ENCODE measurements around the gene GIT1. TPM values are rescaled to one million over a fixed set of nuclear protein-coding genes. Genes with fewer than 3 reads are reported as not detected.

GIT1 gene
- total and polyA plus RNA-seq, 2 donors (not counting 3 experiments of a cell fraction or from before 2014, with no cell fraction given): 75.5 to 92.5 TPM

GRCh38 chr17:29549177-29549923 is 40.1 kb downstream of the GIT1 start:
- no peak overlapping the region for H3K4me2 ChIP-seq (ENCODE audit: insufficient read depth, low read length)
- BruUV-seq (replicated peaks): no TSS peak
- no peaks in the 10 kb centered on the region for H3K27me3 ChIP-seq (ENCODE audit: control insufficient read depth in 2 of 2, insufficient read depth in 2 of 2, low read length in 2 of 2)
- no peaks in the 10 kb centered on the region for H3K79me2 ChIP-seq (ENCODE audit: control insufficient read depth, insufficient read depth, low read length)
- POLR2A ChIA-PET: no interaction called here
- no peak overlapping the region for H2AFZ ChIP-seq (ENCODE audit: low read depth, low read length)
- H3K9me3 ChIP-seq (replicated peaks; ENCODE audit: control insufficient read depth, insufficient read depth, low read length): no peaks in the 10 kb centered on the region
- TF ChIP-seq POLR2AphosphoS5 (IDR thresholded peaks at IDR 0.05; ENCODE audit: insufficient read depth, low read depth, low read length) (no peak), MYC (IDR thresholded peaks at IDR 0.05; ENCODE audit: low read depth, low read length) (no peak), CTCF (IDR thresholded peaks at IDR 0.05; ENCODE audit: extremely low read depth in 1 of 2, insufficient read depth in 1 of 2, low read depth in 1 of 2, low read length in 2 of 2) (no peak), JUN (IDR thresholded peaks at IDR 0.05; ENCODE audit: borderline replicate concordance, insufficient read depth, insufficient read length, low read depth) (no peak), FOS (IDR thresholded peaks at IDR 0.05; ENCODE audit: borderline replicate concordance, insufficient read depth, low read length) (no peak), POLR2A (IDR thresholded peaks at IDR 0.05; ENCODE audit: low read depth, low read length) (no peak), GATA2 (IDR thresholded peaks at IDR 0.05; ENCODE audit: insufficient read depth, insufficient read length, low read depth, low read length) (no peak), MAX (IDR thresholded peaks at IDR 0.05; ENCODE audit: insufficient read depth, insufficient read length) (no peak), EZH2 (IDR thresholded peaks at IDR 0.05; ENCODE audit: borderline replicate concordance, low read depth, low read length, severe bottlenecking) (no peak)
- CTCF ChIA-PET: interaction anchor here (1.2 to 2.2 kb wide), 4 partner anchors 8 to 180 kb away, joined by 3 to 9 read pairs (median 4); partner anchors contain the start of gene ANKRD13B
- FAIRE-seq: no peak
- no peaks in the 10 kb centered on the region for H3K9me1 ChIP-seq (replicated peaks; ENCODE audit: control insufficient read depth, extremely low read depth, insufficient read depth, low read length)
- H4K20me1 ChIP-seq (replicated peaks; ENCODE audit: control insufficient read depth, extremely low read depth, insufficient read depth, low read length): peaks cover 2% of the 10 kb centered on the region
- no peak for DNase-seq (ENCODE audit: low read depth, low spot score)
- no peaks in the 10 kb centered on the region for H3K4me1 ChIP-seq (ENCODE audit: control insufficient read depth, extremely low read depth, insufficient read depth, low read length)
- H3K9ac ChIP-seq (replicated peaks; ENCODE audit: extremely low read depth, insufficient read depth, low read length): no peak overlapping the region
- intact Hi-C loops (cut with micrococcal nuclease): no loop called here
- H3K27ac ChIP-seq (ENCODE audit: insufficient read depth, low read depth, low read length): no peak overlapping the region
- H3K4me3 ChIP-seq (replicated peaks in 1 of 3; ENCODE audit: insufficient read depth in 1 of 3, low read depth in 1 of 3, low read length in 3 of 3): no peak overlapping the region
- H3K36me3 ChIP-seq (ENCODE audit: control insufficient read depth in 2 of 2, extremely low read depth in 1 of 2, insufficient read depth in 2 of 2, low read length in 2 of 2): no peaks in the 10 kb centered on the region
- dilution Hi-C loops (cut with MboI; ENCODE audit: extremely low pct_ligation_motif_present, low sequenced_read_pairs): no loop called here
